HG02981 (cell line): ENCODE measurements around the gene ADRM1.

Experiments used
- ATAC-seq: cut with Tn5 transposase; IDR thresholded peaks from one replicate; pipeline ENCODE4 v1.9.1; 2021; ENCODE audit warnings: mild to moderate bottlenecking, moderate library complexity; ENCODE audit not compliant: unreplicated experiment

ADRM1 gene, protein sequence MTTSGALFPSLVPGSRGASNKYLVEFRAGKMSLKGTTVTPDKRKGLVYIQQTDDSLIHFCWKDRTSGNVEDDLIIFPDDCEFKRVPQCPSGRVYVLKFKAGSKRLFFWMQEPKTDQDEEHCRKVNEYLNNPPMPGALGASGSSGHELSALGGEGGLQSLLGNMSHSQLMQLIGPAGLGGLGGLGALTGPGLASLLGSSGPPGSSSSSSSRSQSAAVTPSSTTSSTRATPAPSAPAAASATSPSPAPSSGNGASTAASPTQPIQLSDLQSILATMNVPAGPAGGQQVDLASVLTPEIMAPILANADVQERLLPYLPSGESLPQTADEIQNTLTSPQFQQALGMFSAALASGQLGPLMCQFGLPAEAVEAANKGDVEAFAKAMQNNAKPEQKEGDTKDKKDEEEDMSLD

DNA sequence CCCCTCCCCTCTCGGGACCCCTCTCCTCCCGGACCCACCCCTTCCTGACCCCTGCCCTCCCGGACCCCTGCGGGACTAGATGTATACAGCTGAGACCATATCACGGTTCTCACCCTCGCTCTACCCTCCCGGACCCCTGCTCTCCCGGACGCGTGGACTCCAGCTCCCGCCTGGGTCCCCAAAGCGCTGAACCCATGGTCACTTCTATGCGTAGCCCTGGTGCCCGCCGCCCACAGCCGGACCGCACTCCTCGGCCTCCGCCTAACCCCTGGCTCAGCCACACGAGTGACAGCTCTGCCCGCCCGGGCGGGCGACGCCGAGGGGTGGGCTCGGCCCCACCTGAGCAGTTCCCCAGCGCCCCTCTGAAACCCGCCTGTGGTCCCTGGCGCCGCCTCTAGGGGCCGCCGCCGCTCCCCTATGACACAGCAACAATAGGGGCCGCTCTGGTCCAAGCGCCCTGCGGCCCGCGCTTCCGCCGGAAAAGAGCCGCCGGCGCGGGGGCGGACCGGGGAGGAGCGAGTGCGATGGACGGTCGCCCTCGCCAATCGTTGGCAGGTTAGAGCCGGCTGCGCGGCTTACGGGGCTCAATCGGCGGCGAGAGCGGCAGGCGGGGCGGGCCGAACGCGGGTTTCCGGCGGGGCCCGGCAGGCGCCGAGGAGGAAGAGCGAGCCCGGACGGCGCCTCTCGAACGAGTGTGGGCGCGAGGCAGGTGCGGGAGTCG lies at the start of gene ADRM1:
ADRM1 (plus strand) TSS at position 657 of the 721 bp plus-strand sequence. CDS start 572 bp downstream, outside the sequence.
- peak; percentile 78 for ATAC-seq

DNA sequence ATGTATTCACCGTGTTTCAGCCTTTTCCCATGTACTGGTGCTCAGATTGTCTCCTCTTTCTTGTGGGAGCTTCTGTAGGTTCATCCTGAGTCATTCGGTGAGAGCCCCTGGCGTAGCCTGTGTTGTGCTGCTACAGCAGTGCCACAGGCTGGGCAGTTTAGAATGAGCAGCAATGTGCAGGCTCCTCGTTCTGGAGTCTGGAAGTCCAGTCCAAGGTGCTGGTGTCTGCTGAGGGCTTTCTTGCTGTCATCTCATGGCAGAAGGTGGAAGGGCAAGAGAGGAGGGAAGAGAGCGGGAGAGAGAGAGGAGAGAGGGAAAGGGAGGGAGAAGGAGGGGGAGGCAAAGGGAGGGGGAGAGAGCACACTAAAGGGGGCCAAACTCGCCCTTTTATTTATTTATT lies 49.4 kb upstream of the ADRM1 start:
- ATAC-seq: no peak

DNA sequence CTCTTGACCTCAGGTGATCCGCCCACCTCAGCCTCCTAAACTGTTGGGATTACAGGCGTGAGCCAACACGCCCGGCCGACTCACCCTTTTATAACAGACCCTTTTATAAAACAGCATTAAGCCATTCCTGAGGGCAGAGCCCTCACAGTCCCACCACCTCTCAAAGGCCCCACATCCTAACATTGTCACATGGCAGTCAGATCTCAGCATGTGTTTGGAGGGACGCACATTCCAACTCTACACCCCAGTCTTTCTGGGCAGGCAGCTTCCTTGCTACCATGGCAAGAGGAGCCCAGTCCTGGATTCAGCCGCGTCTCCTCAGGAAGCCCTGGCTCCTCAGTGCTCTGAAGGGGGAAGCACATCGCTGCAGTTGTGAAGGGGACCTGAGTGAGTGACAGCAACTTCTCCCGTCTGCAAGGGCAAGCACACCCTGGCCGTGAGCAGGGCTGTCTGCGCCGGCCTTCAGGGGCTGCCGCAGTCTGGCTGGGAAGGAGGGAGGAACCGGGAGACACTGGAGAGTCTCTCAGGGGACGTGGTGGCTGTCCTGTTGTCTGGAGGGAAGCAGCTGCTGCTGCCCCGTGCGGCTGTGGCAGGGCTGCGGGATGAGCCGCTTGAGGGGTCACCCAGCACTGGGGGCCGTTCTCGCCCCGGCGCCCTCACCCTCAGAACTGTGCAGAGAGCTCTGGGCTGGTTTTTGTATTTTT lies 48.6 kb upstream of the ADRM1 start:
- ATAC-seq: no peak

DNA sequence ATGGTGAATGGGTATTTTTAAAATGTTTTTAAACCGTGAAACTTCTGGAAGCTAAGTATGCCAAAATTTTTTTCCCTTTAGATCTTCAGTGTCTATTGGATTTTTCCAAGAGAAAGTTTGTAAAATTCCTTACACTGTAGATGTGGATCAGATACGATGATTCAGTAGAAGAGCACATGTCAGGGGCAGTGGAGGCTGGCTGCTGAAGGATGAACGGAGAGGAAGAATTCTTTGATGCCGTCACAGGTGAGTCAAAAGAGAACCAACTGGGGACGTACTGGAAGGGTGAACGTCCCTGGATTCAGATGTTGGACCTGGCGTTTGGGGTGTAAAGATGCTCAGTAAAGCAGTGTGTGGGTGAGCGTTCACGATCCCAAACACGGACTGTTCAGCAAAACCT lies 46.8 kb upstream of the ADRM1 start:
- no peak for ATAC-seq

DNA sequence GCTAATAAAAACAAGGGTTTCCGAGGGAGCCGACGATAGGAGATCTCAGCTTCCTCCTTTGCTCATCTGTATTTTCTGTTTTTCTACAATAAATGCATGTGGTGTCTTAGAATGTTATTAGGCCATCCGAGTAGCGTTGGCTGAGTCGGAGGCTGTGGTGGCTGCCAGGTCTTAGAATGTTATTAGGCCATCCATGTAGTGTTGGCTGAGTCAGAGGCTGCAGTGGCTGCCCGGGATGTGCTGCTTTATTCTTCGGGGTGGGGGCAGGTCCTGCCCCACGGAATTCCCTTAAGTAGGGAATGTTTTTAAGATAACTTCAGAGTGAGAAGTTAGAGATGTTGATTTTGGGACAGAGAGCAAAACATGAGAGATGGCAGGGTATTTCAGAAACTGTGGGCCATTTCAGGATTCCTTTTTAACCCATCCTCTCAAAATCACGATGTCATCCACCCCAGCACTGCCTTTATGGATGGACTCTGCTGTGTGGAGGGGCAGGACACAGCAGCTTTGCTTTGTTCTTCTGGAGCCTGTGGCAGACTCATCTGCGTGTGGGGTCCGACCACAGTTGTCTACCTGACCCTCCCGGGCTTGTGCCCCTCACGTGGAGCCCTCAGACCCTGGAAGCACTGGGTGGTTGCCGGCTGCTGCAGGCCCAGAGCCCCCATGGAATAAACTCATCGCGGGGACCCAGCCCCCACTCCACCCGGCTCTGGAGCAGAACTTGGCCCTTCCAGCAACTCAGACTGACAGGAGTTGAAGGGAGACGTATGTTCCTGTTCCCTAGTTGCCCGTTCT lies 44.1 kb upstream of the ADRM1 start:
- ATAC-seq: no peak

DNA sequence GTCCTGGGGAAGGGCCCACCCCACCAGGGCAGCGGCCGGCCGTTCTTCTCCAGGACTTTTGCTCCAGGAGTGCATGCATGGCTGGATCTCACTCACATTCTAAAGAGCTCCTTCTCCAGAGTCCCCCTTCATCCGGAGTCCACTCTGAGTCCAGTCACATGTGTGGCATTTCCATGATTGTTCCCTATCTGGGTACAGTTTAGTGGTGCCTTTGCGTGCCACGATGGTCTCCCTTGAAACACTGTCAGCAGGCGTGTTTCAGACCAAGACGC lies 43.6 kb upstream of the ADRM1 start:
- ATAC-seq: no peak

DNA sequence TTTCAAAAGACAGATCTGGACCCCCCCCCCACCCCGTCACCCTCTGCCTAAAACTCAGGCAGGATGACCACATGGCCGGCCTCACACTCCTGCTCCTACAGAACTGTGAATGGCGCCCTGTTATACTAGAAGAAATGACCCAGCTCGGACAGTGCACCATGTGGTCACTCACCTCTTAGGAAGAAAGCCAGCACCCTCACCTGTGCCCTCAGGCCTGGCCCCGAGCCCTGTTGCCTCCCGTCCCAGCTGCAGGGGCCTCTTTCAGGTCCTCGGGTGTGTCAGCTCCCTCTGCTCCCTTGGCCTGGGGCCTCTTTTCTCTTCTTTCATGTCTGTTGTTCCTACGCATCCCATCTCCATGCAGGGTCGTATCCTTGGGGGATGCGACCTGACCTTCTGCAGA lies 40.7 kb upstream of the ADRM1 start:
- no peak for ATAC-seq

DNA sequence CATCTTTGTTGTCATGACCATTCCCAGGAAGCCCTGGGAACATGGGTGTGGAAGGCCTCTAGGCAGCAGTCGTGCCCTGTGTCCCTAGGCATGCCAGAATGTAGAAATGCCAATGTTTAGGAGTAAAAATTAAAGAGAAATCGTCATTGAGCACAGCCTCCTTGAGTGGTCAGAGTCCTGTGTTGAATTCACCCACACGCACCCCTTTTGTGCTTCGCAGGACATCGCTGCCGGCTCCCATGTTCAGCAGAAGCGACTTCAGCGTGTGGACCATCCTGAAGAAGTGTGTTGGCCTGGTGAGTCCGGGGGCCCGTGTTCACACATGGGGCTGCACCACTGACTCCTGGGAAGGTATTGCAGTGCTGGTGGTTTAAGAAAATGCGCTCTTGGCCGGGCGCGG lies 39.4 kb upstream of the ADRM1 start:
- ATAC-seq: no peak

DNA sequence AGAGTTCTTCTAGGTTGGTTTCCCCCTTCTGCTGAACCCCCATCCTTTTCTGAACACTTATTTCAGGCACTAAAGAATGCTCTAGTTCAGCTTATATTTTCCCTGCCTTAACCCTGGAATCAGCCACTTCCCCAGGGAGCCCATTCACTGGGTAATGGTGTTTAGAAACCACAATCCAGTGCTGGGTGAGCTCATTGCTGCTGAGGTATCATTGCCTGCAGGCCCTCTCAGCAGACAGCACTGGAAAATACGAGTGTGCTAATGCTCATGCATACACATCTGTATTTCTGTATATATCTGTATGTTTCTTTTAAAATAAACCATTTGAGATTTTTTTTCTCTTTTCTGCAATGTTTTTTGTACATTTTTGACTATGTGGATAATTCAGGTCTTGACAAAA lies 37.4 kb upstream of the ADRM1 start:
- no peak for ATAC-seq

DNA sequence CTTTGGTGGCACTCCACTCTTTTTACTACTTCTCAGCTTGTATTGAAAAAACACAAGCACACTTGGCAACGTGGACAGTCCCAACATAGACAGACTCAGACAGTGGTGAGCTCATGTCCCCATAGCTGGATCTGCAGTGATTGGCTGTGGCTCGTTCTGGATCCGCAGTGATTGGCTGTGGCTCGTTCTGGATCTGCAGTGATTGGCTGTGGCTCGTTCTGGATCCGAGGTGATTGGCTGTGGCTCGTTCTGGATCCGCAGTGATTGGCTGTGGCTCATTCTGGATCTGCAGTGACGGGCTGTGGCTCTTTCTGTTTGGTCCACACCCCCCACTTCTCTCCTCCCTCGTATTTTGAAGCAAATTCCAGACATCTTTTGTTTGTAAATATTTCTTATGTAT lies 36.5 kb upstream of the ADRM1 start:
- ATAC-seq: no peak

DNA sequence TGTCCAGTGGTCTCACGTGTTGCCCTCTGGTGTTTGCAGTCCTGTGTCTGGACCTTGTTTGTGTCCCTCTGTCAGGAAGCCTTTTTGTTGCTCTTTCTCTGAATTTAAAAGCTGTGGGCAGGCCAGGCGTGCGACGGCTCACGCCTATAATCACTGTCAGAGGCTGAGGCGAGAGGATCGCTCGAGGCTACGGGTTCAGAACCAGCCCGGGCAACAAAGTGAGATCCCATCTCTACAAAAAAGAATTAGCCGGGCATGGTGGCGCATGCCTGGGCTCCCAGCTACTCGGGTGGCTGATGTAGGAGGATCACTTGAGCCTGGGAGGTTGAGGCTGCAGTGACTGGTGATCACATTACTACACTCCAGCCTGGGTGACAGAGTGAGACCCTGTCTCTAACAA lies 35.9 kb upstream of the ADRM1 start:
- ATAC-seq: no peak

DNA sequence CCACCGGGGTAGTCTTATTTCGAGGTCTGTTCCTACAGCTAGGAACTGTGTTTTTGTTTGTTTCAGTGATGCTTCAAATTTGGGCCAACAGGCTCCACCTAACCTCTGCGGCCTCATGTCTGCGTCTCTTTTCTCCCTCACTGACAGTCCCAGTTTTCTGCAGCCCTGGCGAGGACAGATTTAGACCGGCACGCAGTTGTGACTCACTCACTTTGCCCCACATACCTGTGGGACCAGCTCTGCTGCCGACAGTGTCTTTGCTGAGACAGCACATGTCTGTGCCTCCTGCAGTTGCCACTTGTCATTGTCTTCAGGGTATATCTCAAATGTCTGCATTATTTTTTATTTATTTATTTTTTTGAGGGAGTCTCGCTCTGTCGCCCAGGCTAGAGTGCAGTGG lies 35.3 kb upstream of the ADRM1 start:
- ATAC-seq: no peak

DNA sequence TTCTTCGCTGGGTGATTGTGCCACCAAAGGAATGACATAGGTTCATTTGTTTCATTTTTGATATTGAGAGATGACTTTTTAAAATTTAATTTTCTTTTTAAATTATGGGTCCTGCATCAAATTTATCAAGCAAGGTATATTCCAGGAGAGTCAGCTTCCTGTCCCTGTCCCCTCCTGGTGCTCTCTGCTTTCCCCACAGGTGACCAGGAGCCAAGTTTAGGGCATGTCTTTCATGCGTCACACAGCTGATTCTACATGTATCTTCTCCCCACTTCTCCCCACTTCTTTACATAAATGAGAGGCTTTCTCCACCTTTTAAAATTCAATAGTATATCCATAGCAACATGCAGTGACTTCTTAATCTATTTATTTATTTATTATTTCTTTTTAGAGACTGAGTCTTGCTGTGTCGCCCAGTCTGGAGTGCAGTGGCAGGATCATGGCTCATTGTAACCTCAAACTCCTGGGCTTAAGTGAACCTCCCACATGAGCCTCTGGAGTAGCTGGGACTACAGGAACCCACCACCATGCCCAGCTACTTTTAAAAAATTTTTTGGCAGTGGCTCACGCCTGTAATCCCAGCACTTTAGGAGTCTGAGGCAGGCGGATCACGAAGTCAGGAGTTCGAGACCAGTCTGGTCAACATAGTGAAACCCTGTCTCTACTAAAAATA lies 34.4 kb upstream of the ADRM1 start:
- no peak for ATAC-seq

DNA sequence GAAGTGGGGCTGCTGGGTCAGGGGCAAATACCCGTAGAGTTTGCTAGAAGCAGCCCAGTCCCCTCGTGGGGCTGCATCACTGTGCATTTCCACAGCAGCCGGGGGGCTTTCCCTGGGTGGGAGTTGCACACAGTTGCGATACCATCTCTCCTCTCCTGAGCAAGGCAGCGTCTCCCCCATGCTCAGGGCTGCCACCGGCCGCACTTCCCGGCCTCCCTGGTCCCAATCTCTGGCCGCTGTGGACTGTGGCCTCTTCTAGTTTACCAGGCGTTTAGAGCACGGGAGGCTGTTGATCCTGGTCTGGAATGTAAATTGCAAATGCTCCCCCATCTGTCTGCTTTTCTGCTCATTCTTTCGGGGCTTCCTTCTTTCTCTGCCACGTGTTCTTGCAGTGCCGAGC lies 33.4 kb upstream of the ADRM1 start:
- no peak for ATAC-seq

DNA sequence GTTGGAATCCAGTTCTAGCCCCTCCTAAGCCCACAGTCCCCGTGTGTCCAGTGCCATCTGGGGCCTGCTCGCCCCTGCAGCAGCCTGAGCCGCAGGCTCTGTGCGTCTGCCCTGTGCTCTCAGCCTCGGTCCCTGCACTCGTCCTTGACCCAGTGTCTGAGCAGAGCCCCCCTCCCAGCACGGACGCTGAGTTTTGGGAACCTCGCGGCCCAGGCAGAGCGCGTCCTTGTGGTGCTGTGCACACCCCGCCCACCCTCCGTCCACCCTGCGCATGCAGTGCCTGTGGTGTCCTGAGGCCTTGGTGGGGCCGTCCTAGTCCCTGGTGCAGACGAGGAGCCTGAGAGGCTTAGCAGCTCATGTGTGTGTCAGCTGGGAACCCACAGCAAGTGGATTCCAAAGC lies 32.9 kb upstream of the ADRM1 start:
- ATAC-seq: no peak

DNA sequence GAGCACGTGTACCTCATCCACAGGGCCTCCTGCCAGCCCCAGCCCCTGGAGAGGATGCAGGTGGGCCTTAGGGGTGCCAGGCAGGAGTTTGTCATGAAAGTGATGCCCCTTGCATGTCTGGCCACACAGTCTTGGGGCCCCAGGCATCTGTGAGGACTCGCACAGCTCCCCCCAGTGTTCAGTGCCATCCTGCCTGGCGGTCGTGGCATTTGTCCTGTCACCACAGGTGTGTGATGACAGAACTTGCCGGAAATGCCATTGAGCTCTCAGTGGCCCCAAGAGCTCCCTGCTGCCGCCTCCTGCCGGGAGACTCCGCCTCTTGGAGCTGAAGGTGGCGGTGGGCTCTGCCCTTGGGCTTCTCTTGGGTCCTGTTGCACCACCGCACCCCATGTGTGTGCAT lies 30.6 kb upstream of the ADRM1 start:
- no peak for ATAC-seq

DNA sequence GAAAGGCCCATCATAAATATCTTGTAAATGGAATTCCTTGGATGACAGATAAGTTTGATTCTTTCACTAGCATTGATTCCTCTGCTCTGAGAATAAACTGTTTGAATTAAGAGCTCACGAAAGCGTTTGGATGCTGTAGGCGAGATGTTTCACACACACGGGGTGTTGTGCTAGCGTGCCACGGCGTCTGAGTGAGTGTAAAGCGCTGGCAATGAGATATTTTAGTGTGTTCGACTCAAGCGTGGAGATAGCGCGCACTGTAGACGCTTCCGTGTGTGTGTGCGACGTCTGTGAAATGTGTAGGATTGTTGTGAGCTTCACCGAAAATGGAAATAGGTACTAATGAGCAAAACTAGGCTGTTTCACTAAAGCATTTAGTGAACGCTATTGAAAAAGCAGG lies 29.4 kb upstream of the ADRM1 start:
- ATAC-seq: no peak

DNA sequence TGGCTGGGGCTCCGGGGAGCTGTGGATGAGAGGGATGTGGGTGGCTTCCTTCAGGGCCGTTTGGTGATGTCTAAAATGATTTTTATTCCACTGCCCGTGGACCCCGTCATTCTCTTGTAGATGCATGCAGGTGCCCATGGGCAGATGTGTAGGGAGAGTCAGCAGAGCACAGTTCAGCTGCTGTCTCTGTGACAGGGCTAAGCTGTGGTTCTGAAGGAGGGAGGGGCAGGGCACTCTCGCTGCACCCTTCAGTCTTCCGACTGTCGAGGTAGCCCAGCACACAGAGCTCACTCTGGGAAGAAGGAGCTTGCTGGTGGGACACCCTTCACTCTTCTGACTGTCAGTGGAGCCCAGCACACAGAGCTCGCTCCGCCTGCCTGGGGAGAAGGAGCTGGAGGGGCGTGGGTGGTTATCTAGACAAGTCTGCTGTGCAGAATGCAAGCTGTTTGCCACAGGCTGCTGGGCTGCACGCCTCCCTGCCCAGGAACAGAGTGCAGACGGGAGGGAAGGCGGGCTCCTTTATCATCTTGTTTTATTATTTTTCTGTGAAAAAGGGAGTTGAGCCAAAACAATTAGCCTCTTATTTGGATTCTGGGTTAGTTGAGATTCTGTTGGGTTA lies 28.4 kb upstream of the ADRM1 start:
- no peak for ATAC-seq

DNA sequence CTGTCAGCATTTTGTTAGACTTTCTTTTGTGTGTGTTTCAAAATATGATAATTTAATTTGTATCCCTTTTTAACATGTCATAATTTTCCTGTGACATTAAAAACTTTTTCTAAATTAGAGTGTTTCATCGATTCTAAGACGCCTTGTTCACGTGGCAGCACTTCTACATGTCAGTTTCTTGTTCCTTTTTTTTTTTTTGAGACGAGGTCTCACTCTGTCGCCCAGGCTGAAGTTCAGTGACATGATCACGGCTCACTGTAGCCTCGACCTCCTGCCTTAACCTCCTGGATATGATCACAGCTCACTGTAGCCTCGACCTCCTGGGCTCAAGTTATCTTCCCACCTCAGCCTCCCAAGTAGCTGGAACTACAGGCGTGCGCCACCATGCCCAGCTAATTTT lies 27.6 kb upstream of the ADRM1 start:
- no peak for ATAC-seq

DNA sequence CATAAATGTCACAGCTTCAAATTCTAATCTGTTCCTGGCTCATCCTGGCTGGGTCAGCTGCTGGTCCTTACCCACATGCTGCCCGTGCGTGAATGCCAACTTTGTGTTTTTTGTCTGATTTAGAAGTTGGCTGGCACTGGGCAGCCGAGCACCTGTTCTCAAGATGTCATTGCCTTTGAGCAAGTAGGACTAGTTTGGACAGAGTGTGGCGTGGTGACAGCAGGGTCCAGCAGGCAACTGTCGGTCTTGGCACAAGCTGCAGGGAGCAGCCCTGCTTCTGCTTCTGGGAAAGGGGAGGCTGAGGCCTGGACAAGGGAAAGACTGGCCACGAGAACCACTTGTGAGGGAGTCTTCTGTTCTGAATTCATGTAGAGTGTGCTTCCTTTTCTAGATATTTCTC lies 26.4 kb upstream of the ADRM1 start:
- ATAC-seq: no peak
